ENCODE measurements around the gene ZWILCH.
"Not testable (repeated sequence)": the region's sequence is repeated elsewhere in the genome, so short reads cannot be mapped to it uniquely, and the experiment has no call there.

The ZWILCH gene

GRCh38 chr15:66503041-66503648 lies 2.0 kb upstream of the ZWILCH start:
- peak overlapping the region; percentile 97 for H3K4me3 Mint-ChIP-seq
- not testable (repeated sequence) for H3K9me3 Mint-ChIP-seq, H3K27me3 Mint-ChIP-seq
- peak overlapping the region; percentile 100 for H3K27ac Mint-ChIP-seq
- H3K4me1 Mint-ChIP-seq: peaks cover 63% of the 10 kb centered on the region
- peaks cover 40% of the 10 kb centered on the region for H3K36me3 Mint-ChIP-seq

DNA sequence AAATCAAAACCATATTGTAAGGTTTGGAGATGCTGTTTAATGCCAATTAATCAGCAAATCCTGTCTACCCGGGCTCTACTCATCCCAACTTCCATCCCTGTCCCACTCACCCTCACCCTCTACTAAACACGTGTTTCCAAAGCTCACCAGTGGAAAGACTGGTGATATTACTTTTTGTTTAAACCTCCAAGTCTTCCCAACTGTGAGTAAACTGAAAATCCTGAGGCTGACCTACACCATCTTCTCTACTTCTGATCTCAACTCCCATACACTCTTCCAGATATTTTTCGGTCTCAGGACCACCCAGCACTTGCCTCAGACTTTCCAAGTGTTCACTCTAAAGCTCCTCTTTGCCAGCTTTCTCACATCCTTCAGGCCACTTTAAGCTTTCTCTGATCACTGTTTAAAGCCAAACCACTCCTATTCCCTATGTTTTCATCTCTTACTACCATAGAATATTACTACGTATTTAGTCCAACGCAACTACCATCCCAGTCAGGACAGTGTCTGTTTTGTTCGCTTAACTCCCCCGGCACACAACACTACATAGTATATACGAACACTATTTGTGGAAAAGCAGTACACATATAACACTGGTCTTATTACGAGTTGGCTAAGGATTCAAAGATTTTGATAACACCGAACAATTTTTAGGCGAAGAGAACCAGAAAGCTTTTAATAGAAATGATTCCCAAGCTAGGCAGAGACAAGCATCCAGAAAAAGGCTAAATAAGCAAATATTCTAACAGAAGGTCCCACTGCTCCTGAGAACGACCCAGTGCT lies 1.2 kb upstream of the ZWILCH start:
- H3K27me3 Mint-ChIP-seq: no peaks in the 10 kb centered on the region
- H3K27ac Mint-ChIP-seq: peak overlapping the region; percentile 100
- H3K36me3 Mint-ChIP-seq: peaks cover 39% of the 10 kb centered on the region
- H3K9me3 Mint-ChIP-seq: no peaks in the 10 kb centered on the region
- peaks cover 62% of the 10 kb centered on the region for H3K4me1 Mint-ChIP-seq
- peak overlapping the region; percentile 97 for H3K4me3 Mint-ChIP-seq

DNA sequence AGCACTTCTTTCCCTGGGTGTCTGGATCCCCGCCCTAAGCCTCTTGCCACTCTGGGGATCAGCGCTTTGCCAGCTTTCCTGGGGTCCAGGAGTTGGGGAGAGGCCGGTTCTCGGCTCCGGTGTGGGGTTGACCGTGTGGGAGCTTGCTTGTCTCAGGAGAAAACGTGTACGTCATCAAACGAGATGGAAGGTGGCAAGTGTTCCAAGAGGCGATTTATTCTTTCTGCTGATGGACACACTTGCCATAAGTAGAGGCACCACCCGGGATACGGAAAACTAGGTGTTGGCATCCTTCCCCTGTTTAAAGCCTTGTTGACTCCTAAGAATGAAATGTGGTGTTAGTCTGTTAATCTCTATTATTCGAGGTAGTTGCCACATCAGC lies 295 bp downstream of the ZWILCH start:
- Mint-ChIP-seq H3K4me1 (peaks cover 47% of the 10 kb centered on the region), H3K9me3 (no peaks in the 10 kb centered on the region), H3K27ac (peak overlapping the region; percentile 100), H3K27me3 (no peaks in the 10 kb centered on the region), H3K36me3 (peaks cover 33% of the 10 kb centered on the region), H3K4me3 (peak overlapping the region; percentile 97)

DNA sequence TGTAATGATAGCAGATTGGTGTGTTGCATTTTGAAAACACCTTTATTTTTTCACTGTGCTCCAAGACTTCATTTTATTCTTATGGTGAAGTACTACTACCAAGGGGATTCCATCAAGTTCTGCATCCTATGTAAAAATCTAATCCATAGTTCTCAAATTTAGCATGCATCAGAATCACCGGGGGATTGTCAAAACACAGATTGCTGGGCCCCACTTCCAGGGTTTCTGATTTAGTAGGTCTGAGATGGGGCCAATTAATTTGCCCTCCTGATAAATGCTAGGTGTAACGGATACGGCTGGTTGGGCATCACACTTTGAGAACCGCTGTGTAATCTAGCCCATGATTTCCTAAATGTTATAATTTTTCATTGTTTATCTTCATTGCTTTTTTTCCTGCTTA lies 692 bp downstream of the ZWILCH start:
- Mint-ChIP-seq H3K4me1 (peaks cover 43% of the 10 kb centered on the region), H3K36me3 (peaks cover 30% of the 10 kb centered on the region), H3K4me3 (peak overlapping the region; percentile 97), H3K27me3 (no peaks in the 10 kb centered on the region), H3K27ac (peak overlapping the region; percentile 100), H3K9me3 (no peaks in the 10 kb centered on the region)

GRCh38 chr15:66508293-66508883 lies 3.3 kb downstream of the ZWILCH start:
- Mint-ChIP-seq H3K9me3 (no peaks in the 10 kb centered on the region), H3K4me3 (no peak overlapping the region), H3K27me3 (no peaks in the 10 kb centered on the region), H3K4me1 (peaks cover 26% of the 10 kb centered on the region), H3K27ac (no peak overlapping the region), H3K36me3 (peaks cover 13% of the 10 kb centered on the region)

DNA sequence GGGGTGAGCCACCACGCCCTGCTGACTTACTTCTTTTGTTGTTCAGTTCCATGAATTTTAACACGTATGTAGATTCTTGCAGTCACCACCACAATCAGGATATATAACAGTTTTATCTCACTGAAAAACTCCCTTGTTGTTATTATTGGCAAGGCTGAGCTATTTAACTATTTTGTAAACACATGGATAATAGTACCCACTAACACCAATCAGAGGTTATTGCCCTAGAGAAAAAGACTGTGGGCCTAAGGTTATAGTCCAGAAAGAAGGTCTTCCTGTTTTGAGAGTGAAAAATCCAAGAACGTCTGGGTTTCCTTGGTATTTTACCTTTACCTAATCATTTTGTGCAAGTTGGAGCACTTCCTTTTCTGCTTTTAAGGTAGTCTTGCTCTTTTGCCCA lies 9.5 kb downstream of the ZWILCH start:
- no peak overlapping the region for H3K4me3 Mint-ChIP-seq
- no peak overlapping the region for H3K27ac Mint-ChIP-seq
- no peaks in the 10 kb centered on the region for H3K27me3 Mint-ChIP-seq
- H3K9me3 Mint-ChIP-seq: no peaks in the 10 kb centered on the region
- peaks cover 17% of the 10 kb centered on the region for H3K36me3 Mint-ChIP-seq
- H3K4me1 Mint-ChIP-seq: no peaks in the 10 kb centered on the region

- Mint-ChIP-seq H3K4me1 (no peaks in the 10 kb centered on the region), H3K9me3 (no peaks in the 10 kb centered on the region), H3K27ac (peak overlapping the region; percentile 46), H3K36me3 (peaks cover 17% of the 10 kb centered on the region), H3K27me3 (no peaks in the 10 kb centered on the region), H3K4me3 (no peak overlapping the region)
Measured at GRCh38 chr15:66515901-66516322, 10.8 kb downstream of the ZWILCH start.

DNA sequence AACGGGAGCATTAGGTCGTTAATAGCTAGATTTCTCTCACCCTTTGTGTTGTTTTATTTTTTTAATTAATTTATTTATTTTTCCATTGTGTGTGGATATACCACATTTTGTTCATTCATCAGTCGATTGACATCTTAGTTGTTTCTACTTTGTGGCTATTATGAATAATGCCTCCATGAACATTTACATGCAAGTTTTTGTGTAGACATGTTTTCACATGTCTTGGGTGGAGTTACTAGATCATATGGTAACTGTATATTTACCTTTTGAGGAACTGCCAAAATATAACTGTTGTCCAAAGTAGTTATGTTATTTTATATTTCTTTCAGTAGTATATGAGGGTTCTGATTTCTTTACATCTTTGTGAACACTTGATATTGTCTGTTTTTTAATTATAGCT lies 18.8 kb downstream of the ZWILCH start:
- H3K36me3 Mint-ChIP-seq: peaks cover 19% of the 10 kb centered on the region
- no peak overlapping the region for H3K27ac Mint-ChIP-seq
- no peaks in the 10 kb centered on the region for H3K27me3 Mint-ChIP-seq
- H3K4me3 Mint-ChIP-seq: no peak overlapping the region
- H3K4me1 Mint-ChIP-seq: no peaks in the 10 kb centered on the region
- H3K9me3 Mint-ChIP-seq: no peaks in the 10 kb centered on the region

DNA sequence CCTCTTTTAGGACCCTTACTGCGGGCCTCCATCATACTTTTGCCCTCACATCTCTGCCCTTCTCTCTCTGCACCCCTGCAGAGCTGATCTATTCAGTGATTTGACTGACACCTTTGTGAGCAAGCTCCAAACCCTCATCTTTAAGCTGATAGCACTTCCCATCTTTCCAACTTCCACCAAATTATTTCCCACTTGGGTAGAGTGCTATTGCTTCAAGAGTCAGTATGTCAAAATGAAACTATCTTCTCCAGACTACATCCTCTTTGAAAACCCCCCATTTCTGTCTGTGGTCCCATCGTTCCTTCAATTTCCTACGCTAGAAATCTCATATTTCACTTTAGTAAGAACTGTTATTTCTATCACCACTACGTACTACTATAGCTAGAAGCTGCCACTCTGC lies 19.7 kb downstream of the ZWILCH start:
- Mint-ChIP-seq H3K9me3 (no peaks in the 10 kb centered on the region), H3K27me3 (no peaks in the 10 kb centered on the region), H3K4me1 (no peaks in the 10 kb centered on the region), H3K27ac (no peak overlapping the region), H3K4me3 (no peak overlapping the region), H3K36me3 (peaks cover 19% of the 10 kb centered on the region)

- Mint-ChIP-seq H3K4me3 (no peak overlapping the region), H3K36me3 (peaks cover 22% of the 10 kb centered on the region), H3K27ac (no peak overlapping the region), H3K27me3 (no peaks in the 10 kb centered on the region), H3K4me1 (no peaks in the 10 kb centered on the region), H3K9me3 (no peaks in the 10 kb centered on the region)
Measured at GRCh38 chr15:66535056-66535455, 29.9 kb downstream of the ZWILCH start.

GRCh38 chr15:66542896-66543295 lies 37.8 kb downstream of the ZWILCH start:
- Mint-ChIP-seq H3K4me3 (no peak overlapping the region), H3K4me1 (no peaks in the 10 kb centered on the region), H3K9me3 (no peaks in the 10 kb centered on the region), H3K36me3 (peaks cover 22% of the 10 kb centered on the region), H3K27ac (no peak overlapping the region), H3K27me3 (no peaks in the 10 kb centered on the region)

- no peak overlapping the region for H3K4me3 Mint-ChIP-seq
- H3K9me3 Mint-ChIP-seq: no peaks in the 10 kb centered on the region
- H3K27ac Mint-ChIP-seq: no peak overlapping the region
- no peaks in the 10 kb centered on the region for H3K4me1 Mint-ChIP-seq
- H3K36me3 Mint-ChIP-seq: peaks cover 17% of the 10 kb centered on the region
- no peaks in the 10 kb centered on the region for H3K27me3 Mint-ChIP-seq
Measured at GRCh38 chr15:66545255-66545654, 40.1 kb downstream of the ZWILCH start.

- Mint-ChIP-seq H3K9me3 (no peaks in the 10 kb centered on the region), H3K4me1 (no peaks in the 10 kb centered on the region), H3K27ac (no peak overlapping the region), H3K4me3 (no peak overlapping the region), H3K36me3 (peaks cover 2% of the 10 kb centered on the region), H3K27me3 (no peaks in the 10 kb centered on the region)
Measured at GRCh38 chr15:66555685-66556084, 50.6 kb downstream of the ZWILCH start.

DNA sequence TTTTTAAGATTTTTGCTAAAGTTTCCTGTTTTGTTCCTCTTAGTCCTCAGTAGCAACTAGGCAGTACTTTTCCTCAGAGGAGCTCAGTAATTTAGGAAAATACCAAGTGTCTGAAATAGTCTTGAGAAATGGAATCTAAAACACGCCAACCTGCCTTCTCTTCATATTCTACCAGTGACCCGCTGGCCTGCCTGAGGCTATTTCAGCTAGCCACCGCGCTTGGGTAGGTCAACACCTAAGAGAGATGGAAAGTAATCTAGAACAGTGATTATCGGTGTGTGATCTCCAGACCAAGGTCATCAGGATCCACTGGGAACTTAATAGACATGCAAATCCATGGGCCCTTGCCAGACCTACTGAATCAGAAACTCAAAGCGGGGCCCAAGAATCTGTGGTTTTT lies 53.1 kb downstream of the ZWILCH start:
- H3K9me3 Mint-ChIP-seq: no peaks in the 10 kb centered on the region
- H3K27ac Mint-ChIP-seq: no peak overlapping the region
- no peak overlapping the region for H3K4me3 Mint-ChIP-seq
- H3K36me3 Mint-ChIP-seq: no peaks in the 10 kb centered on the region
- no peaks in the 10 kb centered on the region for H3K4me1 Mint-ChIP-seq
- no peaks in the 10 kb centered on the region for H3K27me3 Mint-ChIP-seq

GRCh38 chr15:66560856-66561525 lies 55.9 kb downstream of the ZWILCH start:
- H3K9me3 Mint-ChIP-seq: no peaks in the 10 kb centered on the region
- no peaks in the 10 kb centered on the region for H3K27me3 Mint-ChIP-seq
- H3K36me3 Mint-ChIP-seq: no peaks in the 10 kb centered on the region
- H3K27ac Mint-ChIP-seq: no peak overlapping the region
- no peak overlapping the region for H3K4me3 Mint-ChIP-seq
- H3K4me1 Mint-ChIP-seq: no peaks in the 10 kb centered on the region

DNA sequence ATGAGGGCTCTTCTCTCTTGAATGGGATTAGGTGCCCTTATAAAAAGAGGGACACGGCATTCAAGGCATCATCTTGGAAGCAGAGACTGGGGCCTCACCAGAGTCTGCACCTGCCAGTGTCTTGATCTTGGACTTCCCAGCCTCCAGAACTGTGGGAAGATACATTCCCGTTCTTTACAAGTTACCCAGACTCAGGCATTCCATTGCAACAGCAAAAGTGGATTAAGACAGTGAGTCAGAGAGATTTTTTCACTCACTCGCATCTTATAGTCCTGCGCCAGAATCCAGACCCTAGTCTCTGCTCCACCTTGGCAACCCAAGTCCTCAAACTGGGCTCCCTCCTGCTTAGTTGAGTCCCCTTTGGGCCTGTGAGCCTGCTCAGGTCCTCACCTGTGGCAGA lies 58.0 kb downstream of the ZWILCH start:
- Mint-ChIP-seq H3K27me3 (no peaks in the 10 kb centered on the region), H3K9me3 (no peaks in the 10 kb centered on the region), H3K36me3 (no peaks in the 10 kb centered on the region), H3K4me3 (no peak overlapping the region), H3K27ac (no peak overlapping the region), H3K4me1 (peaks cover 5% of the 10 kb centered on the region)
